Calu3 (cell line): ENCODE results near the gene CENPA. TPM values are rescaled to one million over a fixed set of nuclear protein-coding genes. Genes with fewer than 3 reads are reported as not detected.

ENCODE experiments used
- BruUV-seq: library from RNA; stranded (reverse); fragments of 400-500 nt; replicated peaks from 2 replicates; lab custom pipeline; 2021; lab: Mats Ljungman, UMichigan
- CTCF ChIA-PET: fragments of 300-600 bp; sonication (Branson Sonifier 250); formaldehyde crosslinking; loops from one replicate; lab custom pipeline; 2022; ENCODE audit warnings: antibody characterized with exemption; lab: Charles Lee
- DNase-seq: peaks from one replicate; pipeline ENCODE4 v3.0.0; 2022
- H3K27ac Mint-ChIP-seq: one replicate; pipeline ENCODE4 v1.8.0; 2022; ENCODE audit warnings: mixed read lengths; ENCODE audit not compliant: unreplicated experiment
- H3K27me3 Mint-ChIP-seq: one replicate; pipeline ENCODE4 v1.8.0; 2022; ENCODE audit warnings: mixed read lengths; ENCODE audit not compliant: unreplicated experiment
- H3K36me3 Mint-ChIP-seq: one replicate; pipeline ENCODE4 v1.8.0; 2022; ENCODE audit warnings: mild to moderate bottlenecking, moderate library complexity, mixed read lengths; ENCODE audit not compliant: insufficient read depth, unreplicated experiment
- H3K4me1 Mint-ChIP-seq: one replicate; pipeline ENCODE4 v1.8.0; 2022; ENCODE audit warnings: mild to moderate bottlenecking, low read depth, mixed read lengths; ENCODE audit not compliant: unreplicated experiment
- H3K4me3 Mint-ChIP-seq: one replicate; pipeline ENCODE4 v1.8.0; 2022; ENCODE audit warnings: mild to moderate bottlenecking, low read depth, moderate library complexity, mixed read lengths; ENCODE audit not compliant: unreplicated experiment
- H3K9me3 Mint-ChIP-seq: one replicate; pipeline ENCODE4 v1.8.0; 2022; ENCODE audit warnings: low read depth, mixed read lengths; ENCODE audit not compliant: unreplicated experiment
- CTCF ChIP-seq: fragments of 200-600 bp; IDR thresholded peaks from one replicate; pipeline ENCODE4 v1.8.0; 2022; ENCODE audit warnings: antibody characterized with exemption; ENCODE audit not compliant: unreplicated experiment
- intact Hi-C: fragments of 100-400 bp; cut with micrococcal nuclease; formaldehyde crosslinking; loops from one replicate; pipeline ENCODE4 v1.10.0; 2022; ENCODE audit not compliant: unreplicated experiment
- total RNA-seq: library from RNA; stranded (reverse); gene quantifications from 2 replicates; pipeline ENCODE4 v1.2.3, GENCODE V29; 2022

The CENPA gene
- total RNA-seq, 1 experiment from 2014 or later = 33.2 TPM

GRCh38 chr2:26752656-26753055 lies 33.2 kb upstream of the CENPA start:
- H3K27me3 Mint-ChIP-seq = no peaks in the 10 kb centered on the region
- H3K36me3 Mint-ChIP-seq = peaks cover 7% of the 10 kb centered on the region
- no peak overlapping the region for H3K4me3 Mint-ChIP-seq
- intact Hi-C loops = no loop called here
- no peak for TF ChIP-seq CTCF
- CTCF ChIA-PET = interaction anchor here (2.7 kb wide), 1 partner anchor 147 kb away, joined by 7 read pairs; no protein-coding TSS in a partner anchor
- H3K4me1 Mint-ChIP-seq = peaks cover 24% of the 10 kb centered on the region
- DNase-seq = no peak
- no TSS peak for BruUV-seq
- no peaks in the 10 kb centered on the region for H3K9me3 Mint-ChIP-seq
- no peak overlapping the region for H3K27ac Mint-ChIP-seq

GRCh38 chr2:26754539-26754938 lies 31.3 kb upstream of the CENPA start:
- no peak for DNase-seq
- CTCF ChIA-PET = interaction anchor here (2.7 kb wide), 1 partner anchor 148 kb away, joined by 7 read pairs; no protein-coding TSS in a partner anchor
- Mint-ChIP-seq H3K9me3 (no peaks in the 10 kb centered on the region), H3K27me3 (no peaks in the 10 kb centered on the region), H3K4me3 (no peak overlapping the region), H3K4me1 (peaks cover 43% of the 10 kb centered on the region), H3K36me3 (peaks cover 11% of the 10 kb centered on the region), H3K27ac (peak overlapping the region; percentile 30)
- no TSS peak for BruUV-seq
- intact Hi-C loops = no loop called here
- TF ChIP-seq CTCF = no peak

- Mint-ChIP-seq H3K27me3 (no peaks in the 10 kb centered on the region), H3K27ac (no peak overlapping the region), H3K9me3 (no peaks in the 10 kb centered on the region), H3K4me3 (no peak overlapping the region), H3K4me1 (peaks cover 42% of the 10 kb centered on the region), H3K36me3 (peaks cover 11% of the 10 kb centered on the region)
- no TSS peak for BruUV-seq
- intact Hi-C loops = no loop called here
- no peak for DNase-seq
- CTCF ChIA-PET = no interaction called here
- no peak for TF ChIP-seq CTCF
Observed at GRCh38 chr2:26754972-26755670, 30.7 kb upstream of the CENPA start.

GRCh38 chr2:26756337-26756736 lies 29.5 kb upstream of the CENPA start:
- no peak overlapping the region for H3K4me3 Mint-ChIP-seq
- intact Hi-C loops = no loop called here
- H3K27me3 Mint-ChIP-seq = no peaks in the 10 kb centered on the region
- DNase-seq = no peak
- CTCF ChIA-PET = no interaction called here
- TF ChIP-seq CTCF = no peak
- BruUV-seq = no TSS peak
- peaks cover 11% of the 10 kb centered on the region for H3K36me3 Mint-ChIP-seq
- H3K27ac Mint-ChIP-seq = no peak overlapping the region
- H3K4me1 Mint-ChIP-seq = peaks cover 33% of the 10 kb centered on the region
- H3K9me3 Mint-ChIP-seq = no peaks in the 10 kb centered on the region
